ENCODE measurements around the gene FUZ. TPM values are rescaled to one million over a fixed set of nuclear protein-coding genes. Genes with fewer than 3 reads are reported as not detected.

The FUZ gene
- total RNA-seq, 1 experiment from 2014 or later, result 1.1 TPM

DNA sequence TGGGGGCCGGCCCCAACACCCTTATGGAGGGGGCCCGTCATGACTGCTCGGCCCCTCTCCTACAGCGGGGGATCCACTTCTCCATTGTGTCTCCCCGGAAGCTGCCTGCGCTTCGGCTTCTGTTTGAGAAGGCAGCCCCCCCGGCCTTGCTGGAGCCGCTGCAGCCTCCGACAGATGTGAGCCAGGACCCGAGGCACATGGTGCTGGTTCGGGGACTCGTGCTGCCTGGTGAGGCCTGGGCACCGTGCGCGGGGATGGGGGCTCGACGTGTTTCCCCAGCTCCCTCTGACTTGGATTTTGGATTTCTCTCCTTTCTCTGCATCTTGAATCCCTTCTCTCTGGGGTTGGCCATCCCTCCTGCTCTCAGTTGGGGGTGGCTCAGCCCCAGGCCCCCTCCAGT is 16.6 kb upstream of the FUZ start (continued):
- TF ChIP-seq CTCF (IDR thresholded peaks at IDR 0.05 in 2 of 3, conservative IDR thresholded peaks at IDR 0.05 in 1 of 3; ENCODE audit: borderline replicate concordance in 1 of 3, insufficient read depth in 1 of 3, low read depth in 2 of 3, low read length in 2 of 3), result no peak
- no peak for TF ChIP-seq EZH2phosphoT487 (IDR thresholded peaks at IDR 0.05; ENCODE audit: borderline replicate concordance)
- no peak for TF ChIP-seq TCF7L2 (IDR thresholded peaks at IDR 0.05; ENCODE audit: borderline replicate concordance, extremely low read depth, insufficient read depth, insufficient read length)
- no peak for TF ChIP-seq CBX3 (IDR thresholded peaks at IDR 0.05; ENCODE audit: low read depth)

GRCh38 chr19:49829200-49829599 is 16.1 kb upstream of the FUZ start:
- no TSS peak for BruUV-seq (replicated peaks)
- peaks cover 32% of the 10 kb centered on the region for H3K79me2 ChIP-seq (ENCODE audit: insufficient read depth, low read length)
- no peak for DNase-seq (ENCODE audit: low read depth, low spot score)
- no peak for ATAC-seq
- no peak overlapping the region for H3K9ac ChIP-seq (ENCODE audit: low read length)
- no peak overlapping the region for H3K4me2 ChIP-seq (ENCODE audit: low read length)
- ChIA-PET RAD21 (ENCODE audit: low non-redundant PET in 1 of 2, low total read pairs in 2 of 2, uncharacterized antibody in 2 of 2, unreplicated experiment in 2 of 2) (no interaction called here), POLR2A (interaction anchor here (0.6 kb wide), 1 partner anchor 8 kb away, joined by 3 read pairs; no protein-coding TSS in a partner anchor), CTCF (no interaction called here)
- no peaks in the 10 kb centered on the region for H3K9me2 ChIP-seq (ENCODE audit: insufficient read depth)
- peaks cover 11 to 21% of the 10 kb centered on the region in 2 experiments; a peak in 3 of 4 replicates for H3K36me3 ChIP-seq (ENCODE audit: control insufficient read depth in 1 of 2, insufficient read depth in 2 of 2, low read length in 2 of 2)
- H3K27me3 ChIP-seq (ENCODE audit: insufficient read depth, low read length), result no peaks in the 10 kb centered on the region
- no peaks in the 10 kb centered on the region for H3K4me1 ChIP-seq (ENCODE audit: control insufficient read depth in 1 of 2, insufficient read depth in 2 of 2, low read length in 2 of 2)
- no peak overlapping the region for H3K27ac ChIP-seq (ENCODE audit: low read depth, low read length)
- no peak overlapping the region for H2AFZ ChIP-seq (ENCODE audit: low read depth, low read length, poor library complexity, severe bottlenecking)
- no peaks in the 10 kb centered on the region for H4K20me1 ChIP-seq (ENCODE audit: insufficient read depth)
- intact Hi-C loops (cut with micrococcal nuclease), result no loop called here
- no peak overlapping the region for H3K4me3 ChIP-seq (replicated peaks in 1 of 2; ENCODE audit: low read depth in 1 of 2, low read length in 2 of 2)
- TF ChIP-seq CEBPB (IDR thresholded peaks at IDR 0.05; ENCODE audit: low read depth), result no peak
- TF ChIP-seq, protein P1, sequence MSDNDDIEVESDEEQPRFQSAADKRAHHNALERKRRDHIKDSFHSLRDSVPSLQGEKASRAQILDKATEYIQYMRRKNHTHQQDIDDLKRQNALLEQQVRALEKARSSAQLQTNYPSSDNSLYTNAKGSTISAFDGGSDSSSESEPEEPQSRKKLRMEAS (IDR thresholded peaks at IDR 0.05), result no peak
- TF ChIP-seq CBX3 (IDR thresholded peaks at IDR 0.05; ENCODE audit: low read depth), result no peak
- TF ChIP-seq SP1 (IDR thresholded peaks at IDR 0.05; ENCODE audit: low read depth), result no peak
- no peaks in the 10 kb centered on the region for H3K9me3 ChIP-seq (ENCODE audit: control insufficient read depth in 1 of 2, insufficient read depth in 1 of 2, low read depth in 1 of 2, low read length in 2 of 2)

Measured in HCT116 (cell line).